ENCODE data around the gene ATL2. TPM values are rescaled to one million over a fixed set of nuclear protein-coding genes. Genes with fewer than 3 reads are reported as not detected.
"Not testable (repeated sequence)": the region's sequence is repeated elsewhere in the genome, so short reads cannot be mapped to it uniquely, and the experiment has no call there.

ATL2 gene
- total and polyA plus RNA-seq, 2 experiments from 2014 or later = 11.1 to 38.3 TPM

DNA sequence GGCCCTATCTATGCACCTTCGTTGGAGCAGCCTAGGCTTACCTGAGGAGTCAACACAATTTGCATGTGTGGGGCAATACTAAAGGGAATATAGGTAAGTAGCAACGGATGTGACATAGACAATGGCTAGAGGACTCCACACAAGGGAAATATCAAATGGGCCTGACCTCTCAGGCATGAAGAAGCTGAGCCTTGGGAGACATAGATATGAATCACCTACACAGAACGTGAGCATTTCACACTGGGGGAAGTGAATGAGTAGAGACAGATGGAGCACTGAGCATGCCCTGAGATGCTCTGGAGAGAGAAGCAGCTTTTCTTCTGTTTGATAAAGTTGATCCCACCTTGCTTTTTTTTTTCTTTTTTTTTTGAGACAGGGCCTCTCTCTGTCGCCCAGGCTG, 97.9 kb downstream of the ATL2 start:
- WGBS, 2 experiments (ENCODE audit: low coverage in 1 of 2, low lambda C conversion rate in 2 of 2, missing lambda C conversion rate in 2 of 2) = 71 to 72% methylated on average over 4 of the region's 4 CpGs
- Histone ChIP-seq H3K4me1 (ENCODE audit: insufficient read depth) (no peaks in the 10 kb centered on the region), H4K20me1 (ENCODE audit: insufficient read depth) (no peaks in the 10 kb centered on the region), H3K9ac (no peak overlapping the region), H3K9me3 (ENCODE audit: low read depth) (no peaks in the 10 kb centered on the region), H3K4me3 (no peak overlapping the region), H3F3A (ENCODE audit: insufficient read depth) (no peaks in the 10 kb centered on the region), H3K4me2 (ENCODE audit: unreplicated experiment) (no peak overlapping the region), H3K27me3 (replicated peaks; ENCODE audit: insufficient read depth) (0 out of 2 replicates have a peak, but pooled peaks cover 7% of the 10 kb centered on the region), H2AFZ (no peak overlapping the region), H3K79me2 (ENCODE audit: insufficient read depth) (no peaks in the 10 kb centered on the region), H3K36me3 (ENCODE audit: low read depth) (no peaks in the 10 kb centered on the region), H3K27ac (no peak overlapping the region), H3K9me2 (ENCODE audit: insufficient read depth) (no peaks in the 10 kb centered on the region)
- TF ChIP-seq EZH2phosphoT487 (IDR thresholded peaks at IDR 0.05; ENCODE audit: insufficient read depth, low read depth) (no peak), EZH2 (IDR thresholded peaks at IDR 0.05; ENCODE audit: insufficient read depth, poor library complexity, severe bottlenecking) (no peak)
- in situ Hi-C loops (cut with MboI) = loop anchor here (5.0 kb wide), 1 partner anchor 297 kb away; no protein-coding TSS in a partner anchor
- DNase-seq = peak; percentile 23

DNA sequence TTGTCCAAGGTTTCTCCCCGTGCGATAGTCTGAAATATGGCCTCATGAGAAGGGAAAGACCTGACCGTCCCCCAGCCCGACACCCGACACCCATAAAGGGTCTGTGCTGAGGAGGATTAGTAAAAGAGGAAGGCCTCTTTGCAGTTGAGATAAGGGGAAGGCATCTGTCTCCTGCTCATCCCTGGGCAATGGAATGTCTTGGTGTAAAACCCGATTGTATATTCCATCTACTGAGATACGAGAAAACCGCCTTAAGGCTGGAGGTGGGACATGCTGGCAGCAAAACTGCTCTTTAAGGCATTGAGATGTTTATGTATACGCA, 99.0 kb downstream of the ATL2 start:
- not testable (repeated sequence) for H3K4me1 ChIP-seq (ENCODE audit: insufficient read depth); H3K9me2 ChIP-seq (ENCODE audit: insufficient read depth); H3K36me3 ChIP-seq (ENCODE audit: low read depth); H3K4me3 ChIP-seq; H3K27ac ChIP-seq; H3K9me3 ChIP-seq (ENCODE audit: low read depth); H3K27me3 ChIP-seq (replicated peaks; ENCODE audit: insufficient read depth); H3K9ac ChIP-seq; H3K4me2 ChIP-seq (ENCODE audit: unreplicated experiment); DNase-seq; H3F3A ChIP-seq (ENCODE audit: insufficient read depth); H4K20me1 ChIP-seq (ENCODE audit: insufficient read depth); H2AFZ ChIP-seq; H3K79me2 ChIP-seq (ENCODE audit: insufficient read depth)
- in situ Hi-C loops (cut with MboI) = loop anchor here (5.0 kb wide), 1 partner anchor 296 kb away; no protein-coding TSS in a partner anchor
- WGBS, 2 experiments (ENCODE audit: low coverage in 1 of 2, low lambda C conversion rate in 2 of 2, missing lambda C conversion rate in 2 of 2) = 91% methylated on average over 9 of the region's 9 CpGs

- no peak for TF ChIP-seq EZH2phosphoT487 (IDR thresholded peaks at IDR 0.05; ENCODE audit: insufficient read depth, low read depth)
- TF ChIP-seq EZH2 (IDR thresholded peaks at IDR 0.05; ENCODE audit: insufficient read depth, poor library complexity, severe bottlenecking) = no peak
- Histone ChIP-seq H3F3A (ENCODE audit: insufficient read depth) (no peaks in the 10 kb centered on the region), H3K27me3 (replicated peaks; ENCODE audit: insufficient read depth) (0 out of 2 replicates have a peak, but pooled peaks cover 7% of the 10 kb centered on the region), H3K27ac (no peak overlapping the region), H3K9ac (no peak overlapping the region), H3K79me2 (ENCODE audit: insufficient read depth) (no peaks in the 10 kb centered on the region), H3K4me2 (ENCODE audit: unreplicated experiment) (no peak overlapping the region), H3K36me3 (ENCODE audit: low read depth) (no peaks in the 10 kb centered on the region), H3K9me2 (ENCODE audit: insufficient read depth) (no peaks in the 10 kb centered on the region), H4K20me1 (ENCODE audit: insufficient read depth) (no peaks in the 10 kb centered on the region), H2AFZ (no peak overlapping the region), H3K4me1 (ENCODE audit: insufficient read depth) (no peaks in the 10 kb centered on the region), H3K4me3 (no peak overlapping the region), H3K9me3 (ENCODE audit: low read depth) (no peaks in the 10 kb centered on the region)
- WGBS, 2 experiments (ENCODE audit: low coverage in 1 of 2, low lambda C conversion rate in 2 of 2, missing lambda C conversion rate in 2 of 2) = 81 to 82% methylated on average over 6 of the region's 6 CpGs
- DNase-seq = no peak
- in situ Hi-C loops (cut with MboI) = loop anchor here (5.0 kb wide), 1 partner anchor 295 kb away; no protein-coding TSS in a partner anchor
These were observed 99.6 kb downstream of the ATL2 start for GRCh38 chr2:38277245-38278116.

DNA sequence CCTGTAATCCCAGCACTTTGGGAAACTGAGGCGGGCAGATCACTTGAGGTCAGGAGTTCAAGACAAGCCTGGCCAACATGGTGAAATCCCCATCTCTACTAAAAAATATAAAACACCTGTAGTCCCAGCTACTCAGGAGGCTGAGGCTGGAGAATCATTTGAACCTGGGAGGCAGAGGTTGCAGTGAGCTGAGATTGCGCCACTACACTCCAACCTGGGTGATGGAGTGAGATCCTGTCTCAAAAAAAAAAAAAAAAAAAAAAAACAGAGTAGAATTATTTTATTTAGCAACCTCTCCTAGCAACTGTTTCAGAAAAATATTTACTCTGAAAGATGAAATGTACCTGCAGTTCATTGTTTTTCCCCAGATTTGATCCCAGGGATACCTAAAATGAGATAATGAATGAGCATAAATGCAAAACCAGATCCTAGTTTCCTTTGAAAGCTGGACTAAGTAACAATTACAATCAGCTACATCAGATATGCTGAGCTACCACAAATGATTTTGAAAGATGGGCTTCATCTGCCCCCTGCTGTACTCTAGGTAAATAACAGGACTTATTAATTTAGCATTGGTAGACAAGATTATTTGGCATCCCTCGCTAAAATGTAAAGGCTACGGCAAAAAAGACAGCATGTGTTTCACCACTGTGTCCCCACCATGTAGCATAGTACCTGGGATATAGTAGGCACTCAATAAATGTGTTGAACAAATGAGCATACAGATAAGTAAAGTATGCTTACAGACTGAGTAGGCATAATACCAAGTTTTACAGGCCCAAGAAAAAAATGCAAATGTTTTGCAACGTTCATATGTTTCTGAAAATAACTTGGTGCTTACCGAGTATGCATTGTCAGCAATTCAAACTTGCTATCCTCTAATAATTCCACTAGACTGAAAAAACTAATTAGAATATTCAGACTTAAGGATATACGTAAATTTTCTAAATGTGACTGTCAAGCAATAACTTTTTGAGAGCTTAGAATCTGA, 102.5 kb downstream of the ATL2 start:
- H3K9me3 ChIP-seq (ENCODE audit: low read depth) = no peaks in the 10 kb centered on the region
- peaks cover 6% of the 10 kb centered on the region; the same call in 1 of the 2 replicates for H3F3A ChIP-seq (ENCODE audit: insufficient read depth)
- 33 to 36% methylated on average over 7 of the region's 7 CpGs for WGBS, 2 experiments (ENCODE audit: low coverage in 1 of 2, low lambda C conversion rate in 2 of 2, missing lambda C conversion rate in 2 of 2)
- H4K20me1 ChIP-seq (ENCODE audit: insufficient read depth) = no peaks in the 10 kb centered on the region
- H2AFZ ChIP-seq = no peak overlapping the region
- H3K4me2 ChIP-seq (ENCODE audit: unreplicated experiment) = no peak overlapping the region
- H3K9ac ChIP-seq = no peak overlapping the region
- TF ChIP-seq EZH2phosphoT487 (IDR thresholded peaks at IDR 0.05; ENCODE audit: insufficient read depth, low read depth) (no peak), EZH2 (IDR thresholded peaks at IDR 0.05; ENCODE audit: insufficient read depth, poor library complexity, severe bottlenecking) (no peak)
- peak; percentile 81 for DNase-seq
- no peak overlapping the region for H3K4me3 ChIP-seq
- no peaks in the 10 kb centered on the region for H3K36me3 ChIP-seq (ENCODE audit: low read depth)
- H3K27me3 ChIP-seq (replicated peaks; ENCODE audit: insufficient read depth) = no peaks in the 10 kb centered on the region
- H3K27ac ChIP-seq = no peak overlapping the region
- no peaks in the 10 kb centered on the region for H3K9me2 ChIP-seq (ENCODE audit: insufficient read depth)
- in situ Hi-C loops (cut with MboI) = loop anchor here (5.0 to 25.0 kb wide), 2 partner anchors 292 to 887 kb away; no protein-coding TSS in a partner anchor
- H3K4me1 ChIP-seq (ENCODE audit: insufficient read depth) = peaks cover 2% of the 10 kb centered on the region
- no peaks in the 10 kb centered on the region for H3K79me2 ChIP-seq (ENCODE audit: insufficient read depth)

Data from GM23248 (cell line).